HuH-7.5 (cell line): ENCODE results near the gene SNTG2.

Source experiments
- DNase-seq: peaks from one replicate; pipeline ENCODE4 v3.0.0; 2011; ENCODE audit warnings: low spot score

SNTG2 gene

GRCh38 chr2:953975-954686 is 3.5 kb downstream of the SNTG2 start:
- DNase-seq = no peak

- DNase-seq = no peak
These were observed 4.0 kb downstream of the SNTG2 start for GRCh38 chr2:954687-955000.

GRCh38 chr2:955829-956731 is 5.4 kb downstream of the SNTG2 start:
- DNase-seq = no peak

DNA sequence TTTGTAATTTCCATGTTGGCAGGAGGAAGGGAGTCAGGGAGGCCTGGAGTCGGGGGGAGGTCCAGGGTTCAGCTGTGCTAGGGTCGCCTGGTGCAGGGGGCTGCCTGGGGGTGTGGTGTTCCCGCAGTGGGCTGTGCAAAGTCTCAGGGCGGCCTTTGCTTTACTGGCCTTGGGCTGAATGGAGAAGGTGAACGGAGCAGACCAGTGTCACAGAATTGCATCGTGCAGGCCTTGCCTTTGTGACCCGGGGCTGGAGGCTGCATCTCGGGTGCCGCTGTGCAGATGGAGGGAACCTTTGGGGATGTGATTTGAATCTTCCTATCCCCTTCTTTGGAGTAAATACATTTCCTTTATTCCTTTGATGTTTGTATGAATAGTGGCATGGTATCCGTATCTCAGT is 8.8 kb downstream of the SNTG2 start:
- no peak for DNase-seq

GRCh38 chr2:960061-960736 is 9.6 kb downstream of the SNTG2 start:
- no peak for DNase-seq

DNA sequence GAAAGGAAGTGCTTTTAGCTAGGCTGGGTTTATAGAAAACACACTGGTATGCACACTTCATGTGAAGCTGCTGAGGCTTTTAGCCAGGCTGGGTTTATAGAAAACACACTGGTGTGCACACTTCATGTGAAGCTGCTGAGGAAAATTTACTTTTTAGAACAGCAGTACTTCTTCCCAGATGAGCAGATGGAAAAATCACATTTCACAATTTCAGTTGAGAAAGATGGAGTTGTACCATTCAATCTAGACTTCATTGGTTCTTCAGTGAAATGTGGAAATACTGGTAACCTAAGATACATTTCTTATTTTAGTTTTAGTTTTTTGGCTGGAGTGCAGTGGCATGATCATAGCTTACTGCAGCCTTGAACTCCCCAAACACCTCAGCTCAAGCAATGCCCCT is 11.1 kb downstream of the SNTG2 start:
- DNase-seq = no peak

GRCh38 chr2:963876-964275 is 13.2 kb downstream of the SNTG2 start:
- DNase-seq = no peak

GRCh38 chr2:964562-964961 is 13.9 kb downstream of the SNTG2 start:
- DNase-seq = no peak

DNA sequence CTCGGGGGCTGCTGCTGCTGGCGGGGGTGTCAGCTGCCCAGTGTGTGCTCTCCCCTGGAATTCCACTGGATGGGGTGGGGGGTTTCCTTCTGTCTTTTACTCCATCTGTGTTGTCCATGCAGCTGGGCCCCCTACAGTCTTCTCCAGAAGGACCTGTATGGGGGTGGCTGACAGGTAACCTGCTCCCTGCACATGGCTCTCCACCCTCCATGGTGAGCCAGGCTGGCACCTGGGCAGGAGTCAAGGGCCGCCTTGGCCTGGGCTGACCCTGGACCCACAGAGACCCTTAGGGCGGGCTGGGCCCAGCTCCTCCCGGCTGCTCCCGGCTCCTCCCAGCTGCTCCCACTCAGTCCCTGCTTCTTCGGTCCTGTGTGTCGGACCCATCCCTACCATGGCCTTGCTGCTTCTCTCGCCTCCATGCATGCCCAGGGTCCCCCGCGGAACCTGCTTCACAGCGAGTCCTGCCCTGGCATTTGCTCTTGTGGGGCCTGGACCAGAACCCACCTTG is 15.0 kb downstream of the SNTG2 start:
- no peak for DNase-seq

DNA sequence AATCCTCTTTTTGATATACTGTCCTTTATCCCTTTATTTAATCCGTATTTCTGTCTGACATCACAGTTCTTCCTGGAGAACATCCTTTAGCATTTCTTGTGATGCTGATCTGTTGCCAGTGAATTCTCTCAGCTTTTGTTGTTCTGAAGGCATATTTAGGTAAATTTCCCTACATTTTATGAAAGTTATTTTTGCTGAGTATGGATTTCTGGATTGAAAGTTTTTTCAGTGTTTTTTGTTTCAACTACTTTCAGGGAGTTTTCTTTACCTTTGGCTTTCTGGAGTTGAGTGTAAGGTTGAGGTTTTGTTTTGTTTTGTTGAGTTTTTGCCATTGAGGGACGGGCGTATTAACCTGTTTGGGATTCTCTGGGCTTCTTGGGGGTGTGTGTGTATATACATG is 22.5 kb downstream of the SNTG2 start:
- DNase-seq = no peak

GRCh38 chr2:974054-974453 is 23.4 kb downstream of the SNTG2 start:
- DNase-seq = no peak

GRCh38 chr2:974502-974901 is 23.9 kb downstream of the SNTG2 start:
- no peak for DNase-seq

DNA sequence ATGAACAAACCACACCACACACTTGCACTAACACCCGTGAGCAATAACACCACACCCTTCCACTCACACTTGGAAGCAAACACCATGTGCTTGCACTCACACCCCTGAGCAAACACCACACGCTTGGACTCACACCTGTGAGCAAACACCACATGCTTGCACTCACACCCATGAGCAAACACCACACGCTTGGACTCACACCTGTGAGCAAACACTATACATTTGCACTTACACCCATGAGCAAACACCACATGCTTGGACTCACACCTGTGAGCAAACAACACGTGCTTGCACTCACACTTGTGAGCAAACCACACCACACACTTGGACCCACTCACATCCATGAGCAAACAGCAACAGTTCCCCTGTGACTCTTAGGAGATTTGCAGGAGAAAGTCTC is 24.4 kb downstream of the SNTG2 start:
- DNase-seq = no peak

DNA sequence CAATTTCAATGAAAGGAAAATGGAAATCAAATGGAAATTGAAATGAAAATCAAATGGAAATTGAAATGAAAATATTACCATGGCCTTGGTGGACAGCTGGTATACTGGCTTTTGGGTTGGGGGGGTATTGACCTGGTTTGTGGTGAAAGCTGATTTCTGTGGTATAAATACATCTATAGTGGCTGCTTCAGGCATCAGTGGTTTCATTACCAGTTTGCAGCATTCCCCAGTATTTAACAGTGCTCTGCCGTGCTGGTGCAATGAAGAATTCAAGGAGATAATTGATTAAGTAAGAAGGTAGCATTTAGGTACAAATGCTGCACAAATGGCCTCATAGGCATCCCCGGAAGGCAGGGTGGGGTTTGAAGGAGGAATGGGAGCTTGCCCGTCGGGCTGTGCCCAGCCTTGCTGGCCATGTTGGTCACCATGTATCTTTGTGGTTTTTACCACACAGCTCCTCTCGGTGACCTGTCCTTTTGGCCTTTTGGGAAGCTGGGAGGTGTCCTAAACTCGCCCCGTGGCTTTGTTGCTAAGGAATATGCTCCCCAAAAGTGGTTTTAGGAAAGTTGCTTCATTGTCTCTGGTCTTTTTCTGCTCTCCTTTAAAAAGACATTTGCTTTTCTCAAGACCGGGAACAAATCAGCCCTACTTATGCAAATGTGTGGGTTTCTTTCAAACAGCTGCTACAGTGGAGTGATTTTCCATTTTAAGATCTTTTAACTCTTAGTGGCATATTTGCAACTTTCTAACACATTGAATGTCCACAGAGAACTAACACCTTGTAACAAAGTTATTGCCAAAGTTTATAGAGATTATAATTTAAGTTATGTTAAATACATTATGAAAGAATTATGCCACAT is 28.6 kb downstream of the SNTG2 start:
- DNase-seq = no peak

DNA sequence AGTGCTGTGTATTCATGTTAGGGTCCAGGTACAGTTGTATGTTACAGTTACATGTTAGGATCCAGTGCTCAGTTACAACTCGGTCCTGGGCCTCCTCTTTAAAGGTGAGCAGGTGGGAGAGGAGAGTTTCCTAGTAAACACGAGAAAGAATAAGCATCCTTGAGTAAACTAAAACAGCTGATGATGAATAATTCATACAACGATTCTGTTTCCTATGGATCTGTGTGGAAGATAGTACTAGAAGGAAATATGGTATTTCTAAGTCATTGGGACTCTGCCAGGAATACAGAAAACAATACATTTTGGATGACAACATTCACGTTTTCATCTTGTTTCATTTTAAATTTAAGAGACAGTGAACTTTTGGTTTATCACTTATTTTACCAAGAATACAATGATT is 29.5 kb downstream of the SNTG2 start:
- no peak for DNase-seq

DNA sequence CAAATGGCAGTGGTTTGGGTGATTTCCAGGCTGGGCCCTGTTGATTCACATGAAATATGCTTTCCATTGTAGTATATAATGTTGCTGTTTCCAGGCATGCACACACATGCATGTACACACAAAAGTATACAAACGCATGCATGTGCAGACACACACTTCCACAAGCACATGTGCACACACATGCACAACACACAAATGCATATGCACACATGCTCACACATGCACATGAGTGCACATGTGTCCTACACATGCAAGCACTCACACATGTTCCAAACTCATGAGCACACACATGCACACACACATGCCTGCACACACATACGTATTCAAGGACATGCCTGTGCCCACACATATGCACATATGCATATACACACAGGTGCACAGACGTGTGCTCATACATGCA is 30.6 kb downstream of the SNTG2 start:
- no peak for DNase-seq

GRCh38 chr2:981759-982158 is 31.1 kb downstream of the SNTG2 start:
- no peak for DNase-seq

GRCh38 chr2:985317-985898 is 34.8 kb downstream of the SNTG2 start:
- no peak for DNase-seq

DNA sequence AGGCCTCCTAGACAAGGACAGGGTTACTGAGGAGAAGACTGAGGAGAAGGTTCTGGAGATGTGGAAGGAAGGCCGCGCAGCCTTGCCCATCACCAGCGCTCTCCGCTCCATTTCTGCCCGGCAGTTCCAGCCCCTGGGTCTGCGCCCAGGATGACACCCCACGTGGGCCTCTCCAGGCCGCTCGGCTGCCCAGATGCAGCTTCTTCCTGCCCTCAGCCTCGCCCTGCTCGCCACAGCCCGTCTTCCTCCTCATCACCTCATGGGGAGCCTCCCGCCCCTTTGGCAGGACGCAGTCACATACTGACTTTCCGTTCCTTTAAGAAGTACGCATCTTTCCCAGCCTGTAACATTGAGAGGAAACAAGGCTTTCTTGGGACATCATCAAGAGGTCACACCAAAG is 37.1 kb downstream of the SNTG2 start:
- DNase-seq = no peak

- no peak for DNase-seq
These were observed 39.3 kb downstream of the SNTG2 start for GRCh38 chr2:989781-990467.

DNA sequence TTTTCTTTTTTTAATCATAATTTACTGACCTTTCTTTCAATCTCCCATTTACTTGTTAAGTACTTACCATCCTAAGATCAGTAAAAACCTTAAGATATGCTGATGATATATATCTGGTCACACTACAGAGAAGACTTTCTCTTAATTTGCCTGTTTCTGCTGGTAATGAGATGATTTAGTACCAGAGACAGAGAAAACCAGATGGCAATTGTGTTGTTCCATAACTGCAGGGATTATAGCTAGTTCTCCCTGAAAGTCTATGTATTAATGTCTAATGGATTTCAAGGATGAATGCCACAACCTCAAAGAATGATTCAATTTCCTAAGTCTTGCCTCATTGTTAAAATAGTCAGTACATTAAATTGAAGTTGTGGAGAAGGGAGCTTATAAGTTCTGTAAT is 40.3 kb downstream of the SNTG2 start:
- no peak for DNase-seq
